Esophagus squamous epithelium (tissue), 4 donors: ENCODE results near the gene RHOC.

ENCODE experiments used
- POLR2A ChIP-seq, 4 donors: fragments of 450-650 bp; IDR thresholded peaks; one replicate each; pipeline ENCODE4 v1.6.1; 2017; ENCODE audit warnings: antibody characterized with exemption in 4 of 4, mild to moderate bottlenecking in 4 of 4, moderate library complexity in 3 of 4
- TF ChIP-seq, protein P1 (sequence below), 6 experiments: fragments of 450-650 bp in 4 of 6; fragments of 200-600 bp in 2 of 6; sonication (generic) in 2 of 6; IDR thresholded peaks; one replicate each; pipeline ENCODE4 v1.5.1; 2016 to 2019; ENCODE audit warnings: antibody characterized with exemption in 6 of 6, mild to moderate bottlenecking in 4 of 6, moderate library complexity in 4 of 6

DNA sequence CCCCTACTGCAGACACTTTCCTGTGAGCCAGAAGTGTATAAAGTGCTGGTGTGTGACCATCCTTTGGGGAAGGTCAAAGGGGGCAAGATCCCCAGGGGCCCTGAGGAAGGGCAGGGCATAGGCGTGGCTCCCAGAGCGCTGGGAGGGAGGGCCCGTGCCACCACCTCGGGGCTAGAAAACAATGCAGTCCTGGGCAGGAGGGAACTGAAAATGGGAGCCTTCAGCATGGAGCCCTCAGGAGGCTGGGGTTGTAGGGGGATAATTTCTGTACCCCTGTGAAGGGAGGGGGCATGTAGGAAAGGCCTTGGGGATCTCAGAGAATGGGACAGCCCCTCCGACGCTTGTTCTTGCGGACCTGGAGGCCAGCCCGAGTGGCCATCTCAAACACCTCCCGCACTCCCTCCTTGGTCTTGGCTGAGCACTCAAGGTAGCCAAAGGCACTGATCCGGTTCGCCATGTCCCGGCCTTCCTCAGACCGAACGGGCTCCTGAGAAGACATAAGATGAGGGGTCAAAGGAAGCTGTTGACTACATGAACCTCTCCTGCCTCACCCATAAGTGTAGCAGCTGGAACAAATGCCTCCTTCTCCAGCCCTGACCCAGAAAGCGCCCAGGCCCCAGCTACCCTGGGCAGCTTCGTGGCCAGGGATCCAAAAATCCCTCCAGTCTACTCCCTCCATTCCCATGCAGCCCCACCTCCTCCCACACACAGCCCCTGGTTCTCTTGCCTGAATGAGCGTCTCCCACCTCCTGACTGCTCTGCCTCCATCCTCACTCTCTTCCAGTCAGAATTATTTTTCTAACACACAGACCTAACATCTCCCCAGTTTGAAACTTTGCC is 5.5 kb downstream of the RHOC start:
- TF ChIP-seq, protein P1, sequence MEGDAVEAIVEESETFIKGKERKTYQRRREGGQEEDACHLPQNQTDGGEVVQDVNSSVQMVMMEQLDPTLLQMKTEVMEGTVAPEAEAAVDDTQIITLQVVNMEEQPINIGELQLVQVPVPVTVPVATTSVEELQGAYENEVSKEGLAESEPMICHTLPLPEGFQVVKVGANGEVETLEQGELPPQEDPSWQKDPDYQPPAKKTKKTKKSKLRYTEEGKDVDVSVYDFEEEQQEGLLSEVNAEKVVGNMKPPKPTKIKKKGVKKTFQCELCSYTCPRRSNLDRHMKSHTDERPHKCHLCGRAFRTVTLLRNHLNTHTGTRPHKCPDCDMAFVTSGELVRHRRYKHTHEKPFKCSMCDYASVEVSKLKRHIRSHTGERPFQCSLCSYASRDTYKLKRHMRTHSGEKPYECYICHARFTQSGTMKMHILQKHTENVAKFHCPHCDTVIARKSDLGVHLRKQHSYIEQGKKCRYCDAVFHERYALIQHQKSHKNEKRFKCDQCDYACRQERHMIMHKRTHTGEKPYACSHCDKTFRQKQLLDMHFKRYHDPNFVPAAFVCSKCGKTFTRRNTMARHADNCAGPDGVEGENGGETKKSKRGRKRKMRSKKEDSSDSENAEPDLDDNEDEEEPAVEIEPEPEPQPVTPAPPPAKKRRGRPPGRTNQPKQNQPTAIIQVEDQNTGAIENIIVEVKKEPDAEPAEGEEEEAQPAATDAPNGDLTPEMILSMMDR (IDR thresholded peaks at IDR 0.05): peak in 1 of 6 experiments; percentile 1
- no peak for TF ChIP-seq POLR2A (IDR thresholded peaks at IDR 0.05)
